ENCODE results near the gene CPNE6. TPM values are rescaled to one million over a fixed set of nuclear protein-coding genes. Genes with fewer than 3 reads are reported as not detected.

Gene CPNE6
- total RNA-seq, 2 donors from 2014 or later = not detected

DNA sequence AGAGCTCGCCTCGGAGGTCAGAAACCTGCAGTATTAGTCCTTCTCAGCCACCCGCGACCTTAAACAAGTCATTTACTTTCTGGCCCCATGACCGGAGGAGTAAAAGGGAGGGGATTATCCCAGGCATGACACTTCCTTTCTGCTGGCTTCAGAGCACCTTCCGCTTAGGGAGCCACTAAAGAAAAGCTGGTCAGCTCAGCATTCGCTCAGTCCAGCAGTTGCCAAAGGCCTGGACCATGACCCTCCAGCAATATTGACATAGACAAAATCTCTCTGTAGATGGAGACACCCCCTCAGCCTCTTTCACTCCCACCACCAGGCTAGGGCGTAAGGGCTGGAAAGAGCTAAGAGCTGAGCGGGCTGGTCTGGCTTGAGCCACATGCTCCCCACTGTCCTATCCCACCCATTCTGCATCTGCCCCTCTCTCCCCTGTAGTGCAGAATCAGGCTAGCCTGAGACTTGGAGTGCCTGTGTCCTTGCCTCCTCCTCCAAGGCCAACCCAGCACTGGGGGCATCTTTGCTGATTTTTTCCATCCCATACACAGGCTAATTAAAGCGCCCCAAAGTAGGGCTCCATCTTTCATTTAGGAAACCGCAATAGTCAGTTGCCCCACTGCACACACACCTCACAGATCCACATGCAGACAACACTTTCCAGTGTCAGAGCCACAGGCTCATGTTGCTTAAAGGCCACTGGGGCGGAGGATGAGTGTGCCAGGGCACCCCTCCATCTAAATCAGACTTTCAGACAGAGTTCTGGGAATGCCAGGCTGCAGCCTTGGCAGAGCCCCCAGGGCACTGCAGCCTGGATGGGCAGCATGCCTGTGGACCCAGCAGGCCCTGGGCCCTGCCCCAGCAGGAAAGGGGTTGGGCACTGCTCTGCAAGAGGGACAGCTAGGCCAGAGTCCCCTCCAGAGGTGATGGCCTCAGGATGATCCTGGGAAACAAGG is 4.0 kb upstream of the CPNE6 start:
- Mint-ChIP-seq H3K27ac (no peak overlapping the region), H3K27me3 (peaks cover 30% of the 10 kb centered on the region), H3K36me3 (ENCODE audit: low read depth) (peaks cover 3% of the 10 kb centered on the region), H3K4me1 (peaks cover 2% of the 10 kb centered on the region), H3K4me3 (no peak overlapping the region)
- ATAC-seq (no peak), DNase-seq (no peak)
- no peaks in the 10 kb centered on the region for H3K9me3 ChIP-seq (ENCODE audit: control insufficient read depth, low read length, poor library complexity, severe bottlenecking)

DNA sequence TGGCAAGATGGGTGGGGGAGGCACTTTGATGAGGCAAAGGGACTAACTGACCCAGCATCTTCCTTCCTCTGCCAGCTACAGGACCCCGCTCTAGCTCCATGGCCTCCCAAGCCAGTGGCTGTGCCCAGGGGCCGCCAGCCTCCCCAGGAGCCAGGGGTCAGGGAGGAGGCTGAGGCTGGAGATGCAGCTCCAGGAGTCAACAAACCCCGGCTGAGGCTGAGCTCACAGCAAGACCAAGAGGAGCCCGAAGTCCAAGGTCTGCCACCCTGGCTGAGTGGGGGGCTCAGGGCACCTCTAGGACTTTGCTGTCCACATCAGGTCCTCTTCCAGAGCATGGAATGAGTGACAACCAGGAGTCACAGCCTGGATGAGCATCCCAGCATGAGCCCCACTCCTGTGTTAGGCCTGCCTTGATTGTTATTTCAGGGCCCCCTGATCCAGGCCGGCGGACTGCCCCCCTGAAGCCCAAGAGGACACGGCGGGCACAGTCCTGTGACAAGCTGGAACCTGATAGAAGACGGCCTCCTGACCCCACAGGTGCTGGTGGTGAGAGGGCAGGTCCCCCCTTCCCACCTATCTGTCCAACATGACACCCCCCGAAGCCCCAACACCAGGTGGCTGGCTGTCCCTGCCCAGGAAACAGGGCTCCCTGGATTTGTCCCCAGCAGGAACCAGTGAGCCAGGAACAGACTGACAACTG is 2.5 kb upstream of the CPNE6 start:
- peaks cover 2% of the 10 kb centered on the region for H3K4me1 Mint-ChIP-seq

DNA sequence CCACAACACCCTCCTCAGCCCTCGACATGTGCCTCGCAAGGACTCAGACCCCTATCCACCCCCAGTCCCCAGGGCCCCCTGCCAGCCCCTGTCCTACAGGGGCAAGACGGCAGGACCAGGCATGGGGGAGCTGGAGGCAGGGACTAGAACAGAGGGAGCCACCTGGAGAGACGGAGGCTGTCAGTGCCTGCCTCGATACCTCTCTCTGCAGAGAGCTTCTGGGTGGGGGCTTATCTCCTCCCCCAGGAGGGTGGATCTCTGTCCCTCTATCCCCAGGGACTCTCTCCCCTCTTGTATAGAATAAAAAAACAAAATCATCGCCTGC is 2.0 kb upstream of the CPNE6 start:
- H3K4me1 Mint-ChIP-seq = peaks cover 2% of the 10 kb centered on the region
- no peaks in the 10 kb centered on the region for H3K9me3 ChIP-seq (ENCODE audit: control insufficient read depth, low read length, poor library complexity, severe bottlenecking)
- no peak overlapping the region for H3K27ac Mint-ChIP-seq
- peaks cover 3% of the 10 kb centered on the region for H3K36me3 Mint-ChIP-seq (ENCODE audit: low read depth)
- no peak overlapping the region for H3K4me3 Mint-ChIP-seq
- no peak for DNase-seq
- peaks cover 30% of the 10 kb centered on the region for H3K27me3 Mint-ChIP-seq
- no peak for ATAC-seq

More for the DNA sequence above, 2.5 kb upstream of the CPNE6 start:
- no peaks in the 10 kb centered on the region for H3K9me3 ChIP-seq (ENCODE audit: control insufficient read depth, low read length, poor library complexity, severe bottlenecking)
- H3K36me3 Mint-ChIP-seq (ENCODE audit: low read depth) = peaks cover 3% of the 10 kb centered on the region
- ATAC-seq = no peak
- no peak overlapping the region for H3K4me3 Mint-ChIP-seq
- DNase-seq = no peak
- no peak overlapping the region for H3K27ac Mint-ChIP-seq
- peaks cover 30% of the 10 kb centered on the region for H3K27me3 Mint-ChIP-seq

DNA sequence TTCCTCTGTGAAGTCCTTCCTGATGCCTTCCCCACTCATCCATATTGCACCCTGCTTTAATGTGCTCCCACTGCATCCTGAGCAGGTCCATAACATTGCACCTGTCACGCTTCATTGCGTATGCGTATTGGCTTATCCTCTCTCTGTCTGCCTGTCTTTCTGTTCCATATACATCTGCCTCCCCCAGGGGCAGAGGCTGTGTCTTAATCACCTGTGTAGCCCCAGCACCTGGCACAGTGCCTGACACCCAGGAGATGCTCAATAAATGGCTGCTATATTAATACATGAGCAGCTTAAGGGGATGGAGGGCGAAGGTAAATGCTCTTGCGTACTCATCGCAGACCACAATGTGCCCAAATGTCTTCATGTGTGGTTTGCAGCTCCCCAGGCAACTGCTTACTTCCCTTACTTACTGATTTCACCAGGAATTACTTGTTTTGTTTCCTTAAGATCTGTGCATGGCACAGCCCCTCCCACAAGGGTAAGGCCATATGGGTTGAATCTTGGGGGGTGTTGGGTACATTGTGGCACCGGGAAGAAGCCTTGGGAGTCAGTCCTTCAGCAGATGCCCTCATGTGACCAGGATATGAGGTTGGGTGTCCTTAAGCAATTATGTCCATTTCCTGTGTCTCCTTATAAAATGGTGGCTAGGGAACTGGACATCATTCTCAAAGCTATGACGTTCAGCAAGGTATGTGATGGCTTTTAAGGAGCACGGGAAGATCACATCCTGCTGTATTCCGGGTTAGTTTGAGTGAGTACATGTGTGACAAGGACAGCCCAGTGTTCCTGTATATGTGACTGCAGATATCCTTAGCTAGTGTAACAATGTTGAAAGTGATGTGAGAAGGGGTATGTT is 848 bp upstream of the CPNE6 start:
- ATAC-seq (no peak), DNase-seq (no peak)
- H3K27ac Mint-ChIP-seq = no peak overlapping the region
- peaks cover 2% of the 10 kb centered on the region for H3K4me1 Mint-ChIP-seq
- H3K9me3 ChIP-seq (ENCODE audit: control insufficient read depth, low read length, poor library complexity, severe bottlenecking) = no peaks in the 10 kb centered on the region
- no peak overlapping the region for H3K4me3 Mint-ChIP-seq
- peaks cover 30% of the 10 kb centered on the region for H3K27me3 Mint-ChIP-seq
- H3K36me3 Mint-ChIP-seq (ENCODE audit: low read depth) = peaks cover 3% of the 10 kb centered on the region

DNA sequence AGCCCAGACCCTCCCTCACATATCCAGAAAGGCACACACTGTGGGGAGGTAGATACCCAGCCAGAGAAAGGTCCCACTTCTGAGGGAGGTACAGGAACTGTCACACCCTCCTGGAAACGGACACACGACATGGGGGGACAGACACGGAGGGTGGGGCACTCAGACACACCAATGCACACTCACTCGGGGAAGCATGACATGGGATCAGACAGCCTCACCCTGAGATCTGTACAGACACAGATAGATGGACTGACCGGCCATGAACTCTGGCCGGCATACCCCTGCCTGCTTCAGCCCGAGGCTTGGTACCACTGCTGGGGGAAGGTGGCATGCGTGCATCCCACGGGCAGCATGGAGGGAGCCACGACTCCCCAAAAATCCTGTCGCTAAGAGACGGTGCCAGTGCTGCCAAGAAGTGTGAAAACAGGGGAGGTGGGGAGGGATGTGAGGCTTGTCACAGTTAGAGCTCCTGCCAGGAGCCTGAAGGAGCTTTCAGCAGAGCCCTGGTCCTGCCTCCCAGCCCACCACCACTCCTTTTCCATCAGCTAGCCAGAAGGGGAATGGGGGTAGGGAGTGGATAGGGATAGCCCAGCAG is 571 bp downstream of the CPNE6 start:
- no peak overlapping the region for H3K4me3 Mint-ChIP-seq
- H3K27ac Mint-ChIP-seq = no peak overlapping the region
- ATAC-seq (no peak), DNase-seq (no peak)
- peaks cover 30% of the 10 kb centered on the region for H3K27me3 Mint-ChIP-seq
- peaks cover 2% of the 10 kb centered on the region for H3K4me1 Mint-ChIP-seq
- H3K36me3 Mint-ChIP-seq (ENCODE audit: low read depth) = peaks cover 3% of the 10 kb centered on the region
- H3K9me3 ChIP-seq (ENCODE audit: control insufficient read depth, low read length, poor library complexity, severe bottlenecking) = no peaks in the 10 kb centered on the region

DNA sequence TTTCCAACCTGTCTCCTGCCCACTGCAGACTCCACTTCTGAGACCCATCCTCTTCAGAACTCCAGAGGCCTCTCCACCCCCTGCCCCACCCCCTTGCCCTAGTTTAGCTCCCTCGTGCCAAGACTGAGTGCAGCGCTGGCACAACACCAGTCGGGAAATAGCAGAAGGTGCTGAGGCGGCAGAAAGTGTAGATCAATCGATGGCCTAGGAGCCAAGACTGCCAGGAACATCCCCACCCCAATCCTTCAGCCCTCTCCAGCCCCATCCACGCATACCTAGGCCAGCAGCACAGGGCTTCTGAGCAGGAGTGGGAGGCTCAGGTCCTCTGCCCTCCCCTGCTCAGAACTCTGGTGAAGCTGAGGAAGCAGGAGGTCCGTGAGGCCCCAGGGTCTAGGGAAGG is 1.1 kb downstream of the CPNE6 start:
- ATAC-seq (no peak), DNase-seq (no peak)
- H3K9me3 ChIP-seq (ENCODE audit: control insufficient read depth, low read length, poor library complexity, severe bottlenecking) = no peaks in the 10 kb centered on the region
- Mint-ChIP-seq H3K36me3 (ENCODE audit: low read depth) (peaks cover 3% of the 10 kb centered on the region), H3K4me1 (peaks cover 2% of the 10 kb centered on the region), H3K27ac (no peak overlapping the region), H3K27me3 (peaks cover 28% of the 10 kb centered on the region), H3K4me3 (no peak overlapping the region)

DNA sequence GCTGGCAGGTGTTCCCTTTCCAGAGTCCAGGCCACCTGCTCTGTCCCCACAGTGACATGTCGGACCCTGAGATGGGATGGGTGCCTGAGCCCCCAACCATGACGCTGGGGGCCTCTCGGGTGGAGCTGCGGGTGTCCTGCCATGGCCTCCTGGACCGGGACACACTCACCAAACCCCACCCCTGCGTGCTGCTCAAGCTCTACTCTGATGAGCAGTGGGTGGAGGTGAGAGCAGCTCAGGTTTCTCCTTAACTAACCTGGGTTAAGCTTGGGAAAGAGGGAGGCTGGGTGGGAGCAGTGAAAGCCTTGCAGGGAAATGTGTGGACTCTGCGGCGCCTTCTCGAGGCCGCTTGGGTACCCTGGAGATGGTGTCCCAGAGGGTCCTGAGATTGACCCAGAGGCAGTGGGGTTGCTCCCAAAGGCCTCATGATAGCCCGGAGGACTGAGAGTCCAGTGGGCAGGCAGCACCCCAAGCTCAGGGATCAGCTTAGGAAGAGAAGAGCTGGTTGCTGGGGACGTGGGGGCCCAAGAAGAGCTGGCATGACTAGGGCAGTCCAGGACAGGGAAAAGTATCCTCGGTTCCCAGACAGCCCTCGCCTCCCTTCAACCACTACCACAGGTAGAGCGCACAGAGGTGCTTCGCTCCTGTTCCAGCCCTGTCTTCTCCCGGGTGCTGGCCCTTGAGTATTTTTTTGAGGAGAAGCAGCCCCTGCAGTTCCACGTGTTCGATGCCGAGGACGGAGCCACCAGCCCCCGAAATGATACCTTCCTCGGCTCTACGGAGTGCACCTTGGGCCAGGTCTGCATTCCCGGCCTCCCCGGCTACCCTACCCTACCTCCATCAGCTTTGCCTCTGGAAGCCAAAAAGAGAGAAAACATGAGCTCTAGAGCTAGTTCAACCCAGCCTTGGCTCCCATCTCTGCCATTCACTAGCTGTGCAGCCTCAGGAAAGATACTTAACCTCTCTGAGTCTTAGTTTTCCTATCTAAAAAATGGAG is 1.8 kb downstream of the CPNE6 start:
- ATAC-seq = no peak
- Mint-ChIP-seq H3K4me1 (peaks cover 2% of the 10 kb centered on the region), H3K27ac (no peak overlapping the region), H3K27me3 (peaks cover 22% of the 10 kb centered on the region), H3K36me3 (ENCODE audit: low read depth) (peaks cover 3% of the 10 kb centered on the region), H3K4me3 (no peak overlapping the region)
- H3K9me3 ChIP-seq (ENCODE audit: control insufficient read depth, low read length, poor library complexity, severe bottlenecking) = no peaks in the 10 kb centered on the region
- no peak for DNase-seq

DNA sequence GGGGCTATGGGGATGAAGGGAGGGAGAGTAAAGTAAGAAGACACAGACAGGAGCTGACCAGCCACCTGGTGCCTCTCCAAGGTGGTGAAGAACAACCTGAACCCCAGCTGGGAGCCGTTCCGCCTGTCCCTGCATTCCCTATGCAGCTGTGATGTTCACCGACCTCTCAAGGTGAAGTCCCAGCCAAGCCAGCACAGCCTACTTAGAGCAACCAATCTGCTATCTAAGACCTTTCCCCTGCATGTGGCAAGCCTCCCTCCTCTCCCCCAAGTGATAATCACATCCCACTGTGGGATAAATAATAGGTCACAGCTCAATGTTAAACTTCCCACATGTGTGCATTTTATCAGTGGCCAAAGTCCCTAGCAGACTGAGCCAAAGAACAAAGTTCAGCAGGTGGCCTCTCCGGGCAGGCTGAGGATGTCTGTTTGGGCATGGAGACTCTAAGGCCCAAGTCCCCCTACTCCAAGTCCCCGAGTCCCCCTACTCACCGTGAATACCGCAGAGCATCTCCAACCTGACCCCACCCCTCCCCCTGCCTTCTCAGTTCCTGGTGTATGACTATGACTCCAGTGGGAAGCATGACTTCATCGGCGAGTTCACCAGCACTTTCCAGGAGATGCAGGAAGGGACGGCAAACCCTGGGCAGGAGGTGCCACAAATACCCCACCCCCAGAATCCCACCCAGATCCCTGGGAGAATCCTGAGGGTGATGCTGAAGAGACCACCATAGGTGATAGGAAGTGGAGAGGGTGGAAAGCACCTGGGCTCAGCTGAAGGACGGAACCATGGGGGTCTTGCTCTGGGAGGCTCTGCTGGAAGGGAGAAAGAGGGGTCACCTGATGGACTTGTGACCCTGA is 3.5 kb downstream of the CPNE6 start:
- H3K27ac Mint-ChIP-seq = no peak overlapping the region
- no peaks in the 10 kb centered on the region for H3K36me3 Mint-ChIP-seq (ENCODE audit: low read depth)
- H3K4me1 Mint-ChIP-seq = peaks cover 6% of the 10 kb centered on the region
- ATAC-seq (no peak), DNase-seq (no peak)
- H3K9me3 ChIP-seq (ENCODE audit: control insufficient read depth, low read length, poor library complexity, severe bottlenecking) = no peaks in the 10 kb centered on the region
- peaks cover 14% of the 10 kb centered on the region for H3K27me3 Mint-ChIP-seq
- H3K4me3 Mint-ChIP-seq = no peak overlapping the region

DNA sequence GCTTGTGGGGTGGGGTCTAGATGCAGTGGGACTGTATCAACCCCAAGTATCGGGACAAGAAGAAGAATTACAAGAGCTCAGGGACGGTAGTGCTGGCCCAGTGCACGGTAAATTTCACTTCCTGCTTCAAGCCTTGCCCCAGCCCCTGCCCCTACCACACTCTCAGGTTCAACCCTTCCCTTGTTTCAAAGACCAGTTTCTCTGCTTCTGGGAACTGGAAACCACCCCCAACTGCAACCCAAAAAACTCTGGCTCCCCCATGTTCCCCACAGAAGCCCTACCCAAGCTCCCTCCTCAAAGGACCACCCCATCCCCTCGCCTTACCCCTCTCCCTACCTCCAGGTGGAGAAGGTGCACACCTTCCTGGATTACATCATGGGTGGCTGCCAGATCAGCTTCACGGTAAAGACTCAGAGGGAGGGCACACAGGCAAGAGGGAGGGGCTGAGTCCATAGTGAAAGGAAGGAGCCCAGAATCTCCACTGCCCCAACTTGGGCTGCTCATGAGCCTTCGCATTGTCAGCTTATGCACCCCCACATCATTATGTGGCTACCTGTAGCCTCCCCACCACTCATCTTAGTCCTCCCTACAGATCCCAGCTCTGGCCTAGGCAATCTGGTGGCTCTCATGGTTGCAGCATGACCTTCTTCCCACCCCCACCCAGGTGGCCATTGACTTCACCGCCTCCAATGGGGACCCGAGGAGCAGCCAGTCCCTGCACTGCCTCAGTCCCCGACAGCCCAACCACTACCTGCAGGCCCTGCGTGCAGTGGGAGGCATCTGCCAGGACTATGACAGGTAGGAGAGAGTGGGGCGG is 4.3 kb downstream of the CPNE6 start:
- no peak for DNase-seq
- peaks cover 12% of the 10 kb centered on the region for H3K4me1 Mint-ChIP-seq
- no peaks in the 10 kb centered on the region for H3K36me3 Mint-ChIP-seq (ENCODE audit: low read depth)
- H3K27me3 Mint-ChIP-seq = peaks cover 5% of the 10 kb centered on the region
- no peak overlapping the region for H3K4me3 Mint-ChIP-seq
- no peaks in the 10 kb centered on the region for H3K9me3 ChIP-seq (ENCODE audit: control insufficient read depth, low read length, poor library complexity, severe bottlenecking)
- no peak for ATAC-seq
- H3K27ac Mint-ChIP-seq = no peak overlapping the region

DNA sequence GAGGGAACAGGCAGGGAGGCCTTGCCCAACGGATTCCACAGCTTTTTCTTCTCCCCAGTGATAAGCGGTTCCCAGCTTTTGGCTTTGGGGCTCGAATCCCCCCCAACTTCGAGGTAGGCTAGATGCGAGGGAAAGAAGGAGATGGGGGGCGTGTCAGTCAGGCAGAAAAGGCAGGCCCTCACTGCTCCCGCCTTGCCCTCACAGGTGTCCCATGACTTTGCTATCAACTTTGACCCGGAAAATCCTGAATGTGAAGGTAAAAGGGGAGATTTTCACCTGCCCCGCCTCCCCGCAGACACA is 4.9 kb downstream of the CPNE6 start:
- no peak for ATAC-seq
- Mint-ChIP-seq H3K4me1 (peaks cover 13% of the 10 kb centered on the region), H3K27me3 (no peaks in the 10 kb centered on the region), H3K27ac (no peak overlapping the region), H3K36me3 (ENCODE audit: low read depth) (no peaks in the 10 kb centered on the region), H3K4me3 (no peak overlapping the region)
- DNase-seq = no peak
- no peaks in the 10 kb centered on the region for H3K9me3 ChIP-seq (ENCODE audit: control insufficient read depth, low read length, poor library complexity, severe bottlenecking)

DNA sequence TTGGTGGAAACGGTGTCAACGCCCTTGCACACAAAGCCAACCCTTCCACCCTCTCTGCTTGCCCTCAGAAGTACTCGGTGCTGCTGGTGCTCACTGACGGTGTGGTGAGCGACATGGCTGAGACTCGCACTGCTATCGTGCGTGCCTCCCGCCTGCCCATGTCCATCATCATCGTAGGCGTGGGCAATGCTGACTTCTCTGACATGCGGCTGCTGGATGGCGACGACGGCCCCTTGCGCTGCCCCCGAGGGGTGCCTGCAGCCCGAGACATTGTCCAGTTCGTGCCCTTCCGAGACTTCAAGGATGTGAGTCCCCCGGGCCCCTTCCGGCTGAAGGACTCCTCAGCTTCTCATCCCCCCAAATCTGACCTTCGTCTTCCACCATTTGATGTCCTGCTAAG is 5.7 kb downstream of the CPNE6 start:
- no peaks in the 10 kb centered on the region for H3K9me3 ChIP-seq (ENCODE audit: control insufficient read depth, low read length, poor library complexity, severe bottlenecking)
- H3K4me1 Mint-ChIP-seq = peaks cover 17% of the 10 kb centered on the region
- ATAC-seq (no peak), DNase-seq (no peak)
- no peaks in the 10 kb centered on the region for H3K36me3 Mint-ChIP-seq (ENCODE audit: low read depth)
- no peak overlapping the region for H3K27ac Mint-ChIP-seq
- no peak overlapping the region for H3K4me3 Mint-ChIP-seq
- H3K27me3 Mint-ChIP-seq = no peaks in the 10 kb centered on the region
